IMR-90 (cell line): ENCODE measurements around the gene CSTB. TPM values are rescaled to one million over a fixed set of nuclear protein-coding genes. Genes with fewer than 3 reads are reported as not detected.
A peak's percentile ranks its signal among the peaks of the same experiment; 100 is the strongest.

Experiments used
- ATAC-seq: fragments of 200-7000 bp; cut with Tn5 transposase; 2 replicates; pipeline ENCODE4 v1.9.1; 2020; ENCODE audit warnings: low read depth, mild to moderate bottlenecking, moderate library complexity
- BruUV-seq: library from RNA; stranded (reverse); fragments of 400-500 nt; replicated peaks from 2 replicates; lab custom pipeline; 2021; lab: Mats Ljungman, UMichigan
- CTCF ChIA-PET: fragments of 300-600 bp; formaldehyde crosslinking; extraction: SDS; loops from one replicate; lab custom pipeline; 2021; ENCODE audit warnings: antibody characterized with exemption; lab: Yijun Ruan, JAX
- POLR2A ChIA-PET: fragments of 300-600 bp; sonication (Branson Sonifier 250); formaldehyde crosslinking; loops from one replicate; lab custom pipeline; 2022; ENCODE audit warnings: antibody characterized with exemption; ENCODE audit not compliant: unreplicated experiment; lab: Charles Lee
- DNase-seq: peaks from one replicate; pipeline ENCODE4 v3.0.0; 2013
- H2AFZ ChIP-seq: replicated peaks from 2 replicates; pipeline ENCODE3; 2013; ENCODE audit warnings: low read length, mild to moderate bottlenecking; ENCODE audit not compliant: poor library complexity
- H2AK5ac ChIP-seq: 2 replicates; pipeline ENCODE4 v1.6.1; 2013; ENCODE audit warnings: low read depth, low read length, inconsistent platforms
- H2AK9ac ChIP-seq: replicated peaks from 2 replicates; pipeline ENCODE3; 2013; ENCODE audit warnings: mild to moderate bottlenecking, low read depth, low read length, moderate library complexity; ENCODE audit not compliant: poor library complexity
- H2BK120ac ChIP-seq: 2 replicates; pipeline ENCODE4 v1.6.1; 2013; ENCODE audit warnings: low read depth, low read length, inconsistent platforms
- H2BK15ac ChIP-seq: 3 replicates; pipeline ENCODE4 v1.6.1; 2013; ENCODE audit warnings: low read depth, low read length, inconsistent platforms
- H2BK20ac ChIP-seq: 2 replicates; pipeline ENCODE4 v1.6.1; 2013; ENCODE audit warnings: low read depth, mild to moderate bottlenecking, inconsistent platforms, low read length, moderate library complexity
- H2BK5ac ChIP-seq: 2 replicates; pipeline ENCODE4 v1.6.1; 2013; ENCODE audit warnings: mild to moderate bottlenecking, low read depth, low read length, inconsistent platforms; ENCODE audit not compliant: poor library complexity, severe bottlenecking
- H3K14ac ChIP-seq: replicated peaks from 2 replicates; pipeline ENCODE4 v1.6.1; 2013; ENCODE audit warnings: low read depth, low read length, inconsistent platforms
- H3K18ac ChIP-seq: 2 replicates; pipeline ENCODE4 v1.6.1; 2013; ENCODE audit warnings: low read depth, low read length, control low read depth
- H3K23ac ChIP-seq: 2 replicates; pipeline ENCODE4 v1.6.1; 2013; ENCODE audit warnings: low read depth, low read length, inconsistent platforms
- H3K27ac ChIP-seq: 2 replicates; pipeline ENCODE4 v1.5.1; 2013; ENCODE audit warnings: mild to moderate bottlenecking, control low read depth, low read length; ENCODE audit not compliant: insufficient read depth
- H3K27me3 ChIP-seq: 2 replicates; pipeline ENCODE4 v1.6.1; 2013; ENCODE audit warnings: low read length; ENCODE audit not compliant: control insufficient read depth, insufficient read depth
- H3K36me3 ChIP-seq: 2 replicates; pipeline ENCODE4 v1.6.1; 2013; ENCODE audit warnings: low read length, mixed read lengths; ENCODE audit not compliant: control insufficient read depth, insufficient read depth
- H3K4ac ChIP-seq: 2 replicates; pipeline ENCODE4 v1.6.1; 2013; ENCODE audit warnings: low read depth, low read length, inconsistent platforms
- H3K4me1 ChIP-seq: 2 replicates; pipeline ENCODE4 v1.6.1; 2013; ENCODE audit warnings: low read length, mixed read lengths; ENCODE audit not compliant: control insufficient read depth, insufficient read depth
- H3K4me2 ChIP-seq: 2 replicates; pipeline ENCODE4 v1.6.1; 2013; ENCODE audit warnings: low read depth, mild to moderate bottlenecking, control low read depth, low read length, moderate library complexity
- H3K4me3 ChIP-seq: 2 replicates; pipeline ENCODE4 v1.5.1; 2013; ENCODE audit warnings: low read depth, mild to moderate bottlenecking, control low read depth, low read length, moderate library complexity; ENCODE audit not compliant: insufficient read depth
- H3K56ac ChIP-seq: 2 replicates; pipeline ENCODE4 v1.6.1; 2013; ENCODE audit warnings: low read length, inconsistent platforms; ENCODE audit not compliant: insufficient read depth; ENCODE audit errors: extremely low read depth
- H3K79me1 ChIP-seq, 2 experiments: 2 replicates each; pipeline ENCODE4 v1.6.1; 2013; ENCODE audit warnings: low read length in 2 of 2, inconsistent platforms in 1 of 2, low read depth in 1 of 2
- H3K9ac ChIP-seq: 2 replicates; pipeline ENCODE4 v1.6.1; 2013; ENCODE audit warnings: low read depth, low read length, control low read depth
- H3K9me1 ChIP-seq: 2 replicates; pipeline ENCODE4 v1.6.1; 2013; ENCODE audit warnings: low read length, inconsistent platforms; ENCODE audit not compliant: insufficient read depth
- H3K9me3 ChIP-seq: 2 replicates; pipeline ENCODE4 v1.6.1; 2013; ENCODE audit warnings: low read length; ENCODE audit not compliant: control insufficient read depth, insufficient read depth
- H4K20me1 ChIP-seq: 2 replicates; pipeline ENCODE4 v1.6.1; 2013; ENCODE audit warnings: low read length, inconsistent platforms; ENCODE audit not compliant: insufficient read depth
- H4K5ac ChIP-seq: 2 replicates; pipeline ENCODE4 v1.6.1; 2013; ENCODE audit warnings: mild to moderate bottlenecking, low read depth, low read length, control low read depth
- H4K8ac ChIP-seq, 2 experiments: 2 replicates each; pipeline ENCODE4 v1.6.1; 2013; ENCODE audit warnings: low read depth in 2 of 2, low read length in 2 of 2, control low read depth in 1 of 2, inconsistent platforms in 1 of 2
- H4K91ac ChIP-seq: 2 replicates; pipeline ENCODE4 v1.6.1; 2013; ENCODE audit warnings: low read depth, low read length, inconsistent platforms; ENCODE audit not compliant: insufficient read depth
- BHLHE40 ChIP-seq: fragments of 150-350 bp; IDR thresholded peaks from 2 replicates; pipeline ENCODE4 v1.6.1; 2016; ENCODE audit warnings: mild to moderate bottlenecking, low read depth, low read length
- SMC3 ChIP-seq: fragments of 150-350 bp; IDR thresholded peaks from 2 replicates; pipeline ENCODE4 v1.6.1; 2016; ENCODE audit warnings: low read depth, mild to moderate bottlenecking, antibody characterized with exemption, low read length, moderate library complexity
- WGBS, 2 experiments: methylation state at CpG; one replicate each; pipeline versions ENCODE4 v1.1.5 to v1.1.7; 2013; ENCODE audit warnings: missing lambda C conversion rate in 2 of 2; ENCODE audit not compliant: insufficient read length in 1 of 2; ENCODE audit errors: extremely low coverage in 2 of 2; 5-methylcytosine and 5-hydroxymethylcytosine counted together
- dilution Hi-C: fragments of 300-500 bp; cut with HindIII; formaldehyde crosslinking; loops from one replicate; pipeline ENCODE4 v1.14.3; 2018; ENCODE audit warnings: low sequenced_read_pairs; ENCODE audit not compliant: unreplicated experiment
- in situ Hi-C: fragments of 300-500 bp; cut with MboI; formaldehyde crosslinking; loops from 3 replicates; pipeline ENCODE4 v1.14.3; 2019; ENCODE audit warnings: low sequenced_read_pairs, inconsistent platforms, mixed read lengths
- intact Hi-C: fragments of 100-400 bp; cut with micrococcal nuclease; formaldehyde crosslinking; loops from 2 replicates; pipeline ENCODE4 v1.10.0; 2022
- polyA plus RNA-seq, 3 experiments: library from polyadenylated mRNA; depleted of rRNA; stranded (reverse); fragments of >200 nt; gene quantifications; 2 replicates each; pipeline ENCODE4 v1.2.3, GENCODE V29; 2012; ENCODE audit warnings: low replicate concordance in 1 of 3
- total RNA-seq: library from RNA; depleted of rRNA; stranded (reverse); fragments of >200 nt; gene quantifications from 2 replicates; pipeline ENCODE4 v1.2.3, GENCODE V29; 2012

CSTB gene
- total and polyA plus RNA-seq, 2 of the 4 experiments (the other 2 are of a cell fraction), result 6.1 to 71.7 TPM

DNA sequence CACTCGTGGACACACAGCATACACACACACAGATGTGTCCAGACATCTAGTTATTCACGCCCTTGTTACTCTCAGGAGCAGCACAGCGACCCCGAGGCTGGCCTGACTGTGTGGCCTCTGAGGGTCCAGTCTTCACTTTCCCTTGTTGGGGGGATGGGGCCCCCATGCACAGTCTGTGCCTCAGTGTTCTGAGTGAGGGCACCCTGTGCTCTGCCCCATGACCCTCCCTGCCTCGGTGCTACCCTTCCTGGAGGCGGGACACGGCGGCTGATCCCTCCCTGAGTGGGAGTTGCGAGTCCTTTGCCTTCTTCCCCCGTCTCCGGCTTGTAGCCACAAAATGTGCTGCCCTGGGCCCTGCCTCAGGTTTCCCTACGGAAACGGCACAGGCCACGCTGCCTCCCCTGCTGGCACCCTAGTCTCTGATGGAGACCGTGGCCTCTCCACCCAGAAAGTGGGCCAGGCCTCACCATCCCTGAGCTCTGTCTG is 8.6 kb downstream of the CSTB start:
- Histone ChIP-seq H3K4ac (peak overlapping the region; percentile 93), H3K9me3 (peaks cover 3% of the 10 kb centered on the region; the same call in 1 of the 2 replicates), H3K9me1 (peaks cover 9% of the 10 kb centered on the region), H3K79me1 (no peaks in the 10 kb centered on the region; a peak in 1 of 4 replicates), H2AK5ac (peak overlapping the region; percentile 92), H3K4me1 (peaks cover 14% of the 10 kb centered on the region), H2BK5ac (peak overlapping the region; percentile 68), H2AK9ac (peak overlapping the region; percentile 98), H4K91ac (peak overlapping the region; percentile 89), H4K20me1 (no peaks in the 10 kb centered on the region), H2BK20ac (peak overlapping the region; percentile 40; the same call in 1 of the 2 replicates), H3K14ac (peak overlapping the region; percentile 65), H3K9ac (peak overlapping the region; percentile 22; the same call in 1 of the 2 replicates), H2BK120ac (peak overlapping the region; percentile 59), H2AFZ (peak overlapping the region; percentile 76), H2BK15ac (no peak overlapping the region; the same call in 2 of the 3 replicates), H3K4me2 (no peak overlapping the region), H3K4me3 (no peak overlapping the region), H4K5ac (peak overlapping the region; percentile 91), H3K56ac (no peak overlapping the region), H4K8ac (peak overlapping the region; percentile 94), H3K27ac (peak overlapping the region; percentile 19; the same call in 1 of the 2 replicates), H3K18ac (peak overlapping the region; percentile 75; the same call in 1 of the 2 replicates), H3K36me3 (peaks cover 7% of the 10 kb centered on the region), H3K27me3 (no peaks in the 10 kb centered on the region), H3K23ac (peak overlapping the region; percentile 69; the same call in 1 of the 2 replicates)
- CTCF ChIA-PET, result no interaction called here
- dilution Hi-C loops, result no loop called here
- in situ Hi-C loops, result no loop called here
- ATAC-seq (no peak), DNase-seq (no peak)
- TF ChIP-seq BHLHE40 (no peak), SMC3 (no peak)
- no TSS peak for BruUV-seq
- POLR2A ChIA-PET, result no interaction called here
- intact Hi-C loops, result no loop called here
- 86% methylated on average over 8 of the region's 15 CpGs; no CpG with 5 or more reads in 1 of the 2 experiments for WGBS, 2 experiments
